ENCODE results near the gene AGFG2. TPM values are rescaled to one million over a fixed set of nuclear protein-coding genes. Genes with fewer than 3 reads are reported as not detected.

The AGFG2 gene
- total and polyA plus RNA-seq, 12 donors: 14.0 to 175 (median 107) TPM

- no peak for TF ChIP-seq POLR2A (IDR thresholded peaks at IDR 0.05)
- no peak for TF ChIP-seq CTCF (IDR thresholded peaks at IDR 0.05)
- DNase-seq: no peak
- H3K36me3 ChIP-seq (replicated peaks in 1 of 2): no peaks in the 10 kb centered on the region
- H3K9me3 ChIP-seq (replicated peaks in 1 of 3): no peaks in the 10 kb centered on the region
- H3K27me3 ChIP-seq: no peaks in the 10 kb centered on the region
- WGBS, 4 donors: 65 to 73% (median 67%) methylated on average over 8 to 9 of the region's 9 CpGs
- intact Hi-C loops (cut with DNase I): no loop called here
- H3K27ac ChIP-seq: no peak overlapping the region
- H3K4me3 ChIP-seq: no peak overlapping the region
- peaks cover 0 to 4% of the 10 kb centered on the region in 2 donors for H3K4me1 ChIP-seq (replicated peaks in 1 of 2)
Observed at GRCh38 chr7:100513212-100513810, 25.7 kb upstream of the AGFG2 start.

- no peaks in the 10 kb centered on the region for H3K36me3 ChIP-seq (replicated peaks in 1 of 2)
- no peak for DNase-seq
- intact Hi-C loops (cut with DNase I): no loop called here
- peak overlapping the region in 2 of 5 donors; percentile 2 to 63 for H3K27ac ChIP-seq
- no peak overlapping the region for H3K4me3 ChIP-seq
- TF ChIP-seq CTCF (IDR thresholded peaks at IDR 0.05) (no peak), POLR2A (IDR thresholded peaks at IDR 0.05) (no peak)
- H3K9me3 ChIP-seq (replicated peaks in 1 of 3): no peaks in the 10 kb centered on the region
- peaks cover 0 to 4% of the 10 kb centered on the region in 2 donors for H3K4me1 ChIP-seq (replicated peaks in 1 of 2)
- WGBS, 4 donors: 23 to 56% (median 48%) methylated on average over 2 of the region's 2 CpGs
- no peaks in the 10 kb centered on the region for H3K27me3 ChIP-seq
Observed at GRCh38 chr7:100515072-100515532, 23.9 kb upstream of the AGFG2 start.

GRCh38 chr7:100516135-100516812, 22.7 kb upstream of the AGFG2 start:
- peak in 2 of 7 donors; percentile 4 to 17 for DNase-seq
- intact Hi-C loops (cut with DNase I): no loop called here
- peaks cover 0 to 4% of the 10 kb centered on the region in 2 donors for H3K4me1 ChIP-seq (replicated peaks in 1 of 2)
- H3K36me3 ChIP-seq (replicated peaks in 1 of 2): no peaks in the 10 kb centered on the region
- H3K4me3 ChIP-seq: no peak overlapping the region
- H3K27me3 ChIP-seq: no peaks in the 10 kb centered on the region
- no peaks in the 10 kb centered on the region for H3K9me3 ChIP-seq (replicated peaks in 1 of 3)
- peak overlapping the region in 2 of 5 donors; percentile 2 to 63 for H3K27ac ChIP-seq
- TF ChIP-seq POLR2A (IDR thresholded peaks at IDR 0.05) (no peak), CTCF (IDR thresholded peaks at IDR 0.05) (no peak)
- 67 to 77% (median 75%) methylated on average over 4 of the region's 4 CpGs for WGBS, 4 donors

- H3K9me3 ChIP-seq (replicated peaks in 1 of 3): no peaks in the 10 kb centered on the region
- intact Hi-C loops (cut with DNase I): no loop called here
- H3K27me3 ChIP-seq: no peaks in the 10 kb centered on the region
- peaks cover 0 to 4% of the 10 kb centered on the region in 2 donors for H3K4me1 ChIP-seq (replicated peaks in 1 of 2)
- H3K4me3 ChIP-seq: no peak overlapping the region
- no peak for DNase-seq
- WGBS, 4 donors: 66 to 85% (median 78%) methylated on average over 2 of the region's 2 CpGs
- no peak overlapping the region for H3K27ac ChIP-seq
- H3K36me3 ChIP-seq (replicated peaks in 1 of 2): no peaks in the 10 kb centered on the region
- TF ChIP-seq CTCF (IDR thresholded peaks at IDR 0.05) (no peak), POLR2A (IDR thresholded peaks at IDR 0.05) (no peak)
Observed at GRCh38 chr7:100517305-100517704, 21.7 kb upstream of the AGFG2 start.

Data from adrenal gland (tissue), 12 donors.